ENCODE data around the gene FITM2.

The FITM2 gene

GRCh38 chr20:44345147-44345546, 34.1 kb upstream of the FITM2 start:
- no peak for TF ChIP-seq CTCF (IDR thresholded peaks at IDR 0.05; ENCODE audit: insufficient read depth, low read length, missing control alignments)
- H3K4me3 ChIP-seq (ENCODE audit: low read depth, low read length): no peak overlapping the region
- DNase-seq (ENCODE audit: low read depth, low spot score): no peak
- ChIA-PET POLR2A (no interaction called here), CTCF (interaction anchor here (0.9 kb wide), 1 partner anchor 128 kb away, joined by 3 read pairs; no protein-coding TSS in a partner anchor)

- TF ChIP-seq CTCF (IDR thresholded peaks at IDR 0.05; ENCODE audit: insufficient read depth, low read length, missing control alignments): no peak
- no peak for DNase-seq (ENCODE audit: low read depth, low spot score)
- ChIA-PET POLR2A (no interaction called here), CTCF (no interaction called here)
- H3K4me3 ChIP-seq (ENCODE audit: low read depth, low read length): no peak overlapping the region
Observed at GRCh38 chr20:44344723-44345122, 33.7 kb upstream of the FITM2 start.

- no peak for TF ChIP-seq CTCF (IDR thresholded peaks at IDR 0.05; ENCODE audit: insufficient read depth, low read length, missing control alignments)
- DNase-seq (ENCODE audit: low read depth, low spot score): no peak
- ChIA-PET CTCF (interaction anchor here (1.1 to 1.8 kb wide), 3 partner anchors 32 to 126 kb away, joined by 4 to 7 read pairs (median 6); partner anchors contain the start of gene FITM2), POLR2A (no interaction called here)
- H3K4me3 ChIP-seq (ENCODE audit: low read depth, low read length): no peak overlapping the region
Observed at GRCh38 chr20:44343162-44343675, 32.2 kb upstream of the FITM2 start.

GRCh38 chr20:44342248-44342647, 31.2 kb upstream of the FITM2 start:
- no peak overlapping the region for H3K4me3 ChIP-seq (ENCODE audit: low read depth, low read length)
- DNase-seq (ENCODE audit: low read depth, low spot score): no peak
- ChIA-PET CTCF (interaction anchor here (0.8 to 1.8 kb wide), 4 partner anchors 31 to 268 kb away, joined by 3 to 7 read pairs (median 4); partner anchors contain the start of gene FITM2), POLR2A (no interaction called here)
- no peak for TF ChIP-seq CTCF (IDR thresholded peaks at IDR 0.05; ENCODE audit: insufficient read depth, low read length, missing control alignments)

- H3K4me3 ChIP-seq (ENCODE audit: low read depth, low read length): no peak within 1 kb of the TSS
- no peak for TF ChIP-seq CTCF (IDR thresholded peaks at IDR 0.05; ENCODE audit: insufficient read depth, low read length, missing control alignments)
- no peak for DNase-seq (ENCODE audit: low read depth, low spot score)
- CTCF ChIA-PET: interaction anchor here (2.0 kb wide), 1 partner anchor 26 kb away, joined by 6 read pairs; the partner anchor contains the start of gene FITM2
- POLR2A ChIA-PET: no interaction called here
Observed at GRCh38 chr20:44336725-44337380, 25.9 kb upstream of the FITM2 start, which contains the start of gene R3HDML. Gene R3HDML (plus strand): TSS chr20:44337043. CDS start chr20:44337158, 115 bp downstream.

- no peak for TF ChIP-seq CTCF (IDR thresholded peaks at IDR 0.05; ENCODE audit: insufficient read depth, low read length, missing control alignments)
- CTCF ChIA-PET: no interaction called here
- no peak for DNase-seq (ENCODE audit: low read depth, low spot score)
- POLR2A ChIA-PET: no interaction called here
- no peak overlapping the region for H3K4me3 ChIP-seq (ENCODE audit: low read depth, low read length)
Observed at GRCh38 chr20:44336086-44336485, 25.1 kb upstream of the FITM2 start.
